ENCODE results near the gene IRF2.

IRF2 gene

GRCh38 chr4:184337907-184338306 is 136.4 kb downstream of the IRF2 start:
- DNase-seq (ENCODE audit: low spot score), result no peak
- no peak overlapping the region for H3K27ac ChIP-seq
- no peak overlapping the region for H3K4me3 ChIP-seq
- TF ChIP-seq, protein P1, sequence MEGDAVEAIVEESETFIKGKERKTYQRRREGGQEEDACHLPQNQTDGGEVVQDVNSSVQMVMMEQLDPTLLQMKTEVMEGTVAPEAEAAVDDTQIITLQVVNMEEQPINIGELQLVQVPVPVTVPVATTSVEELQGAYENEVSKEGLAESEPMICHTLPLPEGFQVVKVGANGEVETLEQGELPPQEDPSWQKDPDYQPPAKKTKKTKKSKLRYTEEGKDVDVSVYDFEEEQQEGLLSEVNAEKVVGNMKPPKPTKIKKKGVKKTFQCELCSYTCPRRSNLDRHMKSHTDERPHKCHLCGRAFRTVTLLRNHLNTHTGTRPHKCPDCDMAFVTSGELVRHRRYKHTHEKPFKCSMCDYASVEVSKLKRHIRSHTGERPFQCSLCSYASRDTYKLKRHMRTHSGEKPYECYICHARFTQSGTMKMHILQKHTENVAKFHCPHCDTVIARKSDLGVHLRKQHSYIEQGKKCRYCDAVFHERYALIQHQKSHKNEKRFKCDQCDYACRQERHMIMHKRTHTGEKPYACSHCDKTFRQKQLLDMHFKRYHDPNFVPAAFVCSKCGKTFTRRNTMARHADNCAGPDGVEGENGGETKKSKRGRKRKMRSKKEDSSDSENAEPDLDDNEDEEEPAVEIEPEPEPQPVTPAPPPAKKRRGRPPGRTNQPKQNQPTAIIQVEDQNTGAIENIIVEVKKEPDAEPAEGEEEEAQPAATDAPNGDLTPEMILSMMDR (IDR thresholded peaks at IDR 0.05), result no peak

Data from coronary artery (tissue), 2 donors.